Thymus (tissue), 11 donors: ENCODE data around the gene ELN. TPM values are rescaled to one million over a fixed set of nuclear protein-coding genes. Genes with fewer than 3 reads are reported as not detected.

Experiments used
- DNase-seq, 9 donors: peaks; one replicate each; pipeline ENCODE4 v3.0.0-alpha.2; 2013; ENCODE audit warnings: low spot score in 9 of 9, low read depth in 6 of 9, missing footprints in 1 of 9
- H3K27ac ChIP-seq, 2 donors: one replicate each; pipeline ENCODE4 v1.5.1; 2013; ENCODE audit warnings: control low read depth in 1 of 2, low read depth in 1 of 2, low read length in 1 of 2, mild to moderate bottlenecking in 1 of 2, moderate library complexity in 1 of 2
- H3K27me3 ChIP-seq, 2 donors: one replicate each; pipeline ENCODE4 v1.5.1; 2013; ENCODE audit warnings: low read length in 1 of 2; ENCODE audit not compliant: control insufficient read depth in 2 of 2, insufficient read depth in 1 of 2
- H3K36me3 ChIP-seq, 2 donors: one replicate each; pipeline ENCODE4 v1.5.1; 2013; ENCODE audit warnings: low read length in 1 of 2, mild to moderate bottlenecking in 1 of 2, moderate library complexity in 1 of 2; ENCODE audit not compliant: control insufficient read depth in 2 of 2, insufficient read depth in 2 of 2
- H3K4me1 ChIP-seq, 2 donors: one replicate each; pipeline ENCODE4 v1.5.1; 2013; ENCODE audit warnings: low read length in 2 of 2; ENCODE audit not compliant: control insufficient read depth in 2 of 2, insufficient read depth in 2 of 2
- H3K4me3 ChIP-seq, 2 donors: one replicate each; pipeline ENCODE4 v1.5.1; 2013; ENCODE audit warnings: low read length in 2 of 2, control low read depth in 1 of 2, mild to moderate bottlenecking in 1 of 2
- H3K9me3 ChIP-seq, 2 donors: one replicate each; pipeline ENCODE4 v1.5.1; 2013; ENCODE audit warnings: low read length in 1 of 2, mild to moderate bottlenecking in 1 of 2; ENCODE audit not compliant: control insufficient read depth in 2 of 2, insufficient read depth in 1 of 2
- WGBS: extraction: QIAGEN DNeasy Blood & Tissue Kit; methylation state at CpG from one replicate; pipeline ENCODE4 v1.1.7; 2013; 5-methylcytosine and 5-hydroxymethylcytosine counted together
- polyA plus RNA-seq: library from polyadenylated mRNA; stranded (reverse); fragments of 200-250 nt; gene quantifications from one replicate; pipeline ENCODE4 v1.2.3, GENCODE V29; 2013
- total RNA-seq: library from RNA; stranded (reverse); fragments of 120-200 nt; gene quantifications from one replicate; pipeline ENCODE4 v1.2.4, GENCODE V29; 2013
- donor health status: healthy.

The ELN gene
- total and polyA plus RNA-seq, 2 donors, result 5.2 to 29.8 TPM

- no peak for DNase-seq
- no peak overlapping the region for H3K4me3 ChIP-seq
- H3K27me3 ChIP-seq, result peaks cover 0 to 6% of the 10 kb centered on the region in 2 donors
- no peaks in the 10 kb centered on the region for H3K9me3 ChIP-seq
- WGBS, result 91% methylated on average over 21 of the region's 21 CpGs
- H3K27ac ChIP-seq, result no peak overlapping the region
- no peaks in the 10 kb centered on the region for H3K36me3 ChIP-seq
- peaks cover 0 to 2% of the 10 kb centered on the region in 2 donors for H3K4me1 ChIP-seq
Measured at GRCh38 chr7:74059681-74060588, 32.0 kb downstream of the ELN start.

- Histone ChIP-seq H3K9me3 (no peaks in the 10 kb centered on the region), H3K36me3 (no peaks in the 10 kb centered on the region), H3K27ac (no peak overlapping the region), H3K4me1 (peaks cover 0 to 2% of the 10 kb centered on the region in 2 donors), H3K4me3 (no peak overlapping the region), H3K27me3 (peaks cover 0 to 6% of the 10 kb centered on the region in 2 donors)
- peak in 3 of 9 donors; percentile 2 to 45 (median 24) for DNase-seq
- 91% methylated on average over 20 of the region's 20 CpGs for WGBS
Measured at GRCh38 chr7:74061840-74062539, 34.0 kb downstream of the ELN start.

DNA sequence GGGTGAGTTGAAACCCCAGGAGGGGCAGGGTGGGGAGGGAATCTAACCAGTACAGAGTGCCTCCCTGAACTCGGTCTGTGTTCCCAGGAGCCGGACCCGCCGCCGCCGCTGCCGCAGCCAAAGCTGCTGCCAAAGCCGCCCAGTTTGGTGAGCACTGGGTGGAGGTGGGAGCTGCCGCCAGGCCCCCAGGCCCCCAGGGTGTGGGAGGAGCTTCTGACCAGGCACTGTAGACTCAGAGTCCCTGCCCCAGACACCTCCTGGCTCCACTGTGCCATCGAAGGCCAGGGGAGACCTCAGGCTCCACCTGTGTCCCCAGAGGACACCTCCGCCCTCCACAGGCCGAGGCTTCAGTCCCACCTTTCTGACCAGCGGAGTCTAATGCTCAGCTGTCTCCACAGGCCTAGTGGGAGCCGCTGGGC is 35.3 kb downstream of the ELN start:
- no peak overlapping the region for H3K4me3 ChIP-seq
- H3K4me1 ChIP-seq, result peaks cover 0 to 2% of the 10 kb centered on the region in 2 donors
- H3K9me3 ChIP-seq, result no peaks in the 10 kb centered on the region
- no peak for DNase-seq
- 98% methylated on average over 14 of the region's 14 CpGs for WGBS
- H3K27ac ChIP-seq, result no peak overlapping the region
- no peaks in the 10 kb centered on the region for H3K36me3 ChIP-seq
- no peaks in the 10 kb centered on the region for H3K27me3 ChIP-seq

GRCh38 chr7:74063646-74064045 is 35.7 kb downstream of the ELN start:
- Histone ChIP-seq H3K27ac (no peak overlapping the region), H3K4me3 (no peak overlapping the region), H3K9me3 (no peaks in the 10 kb centered on the region), H3K4me1 (peaks cover 0 to 2% of the 10 kb centered on the region in 2 donors), H3K36me3 (no peaks in the 10 kb centered on the region), H3K27me3 (no peaks in the 10 kb centered on the region)
- DNase-seq, result no peak
- 96% methylated on average over 12 of the region's 12 CpGs for WGBS

- peaks cover 0 to 2% of the 10 kb centered on the region in 2 donors for H3K4me1 ChIP-seq
- no peak overlapping the region for H3K27ac ChIP-seq
Measured at GRCh38 chr7:74064696-74065095, 36.7 kb downstream of the ELN start.

DNA sequence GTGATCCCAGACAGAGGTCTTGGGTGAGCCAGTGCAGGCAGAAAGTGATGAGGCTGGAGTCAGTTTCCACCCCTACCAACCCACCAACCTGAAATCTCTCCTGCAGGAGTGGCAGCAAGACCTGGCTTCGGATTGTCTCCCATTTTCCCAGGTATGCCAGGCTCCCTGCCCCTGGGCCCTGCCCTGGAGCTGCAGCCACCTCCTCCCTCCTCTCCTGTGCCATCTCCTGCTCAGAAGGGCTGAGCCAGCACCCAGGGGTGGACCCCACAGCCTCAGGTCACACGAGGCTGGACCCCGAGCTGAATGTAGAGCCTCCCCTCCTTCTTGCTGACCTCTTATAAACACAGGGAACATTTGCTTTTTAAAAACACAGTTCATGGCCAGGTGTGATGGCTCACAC is 38.7 kb downstream of the ELN start:
- Histone ChIP-seq H3K36me3 (no peaks in the 10 kb centered on the region), H3K4me3 (no peak overlapping the region), H3K9me3 (no peaks in the 10 kb centered on the region), H3K27me3 (no peaks in the 10 kb centered on the region), H3K27ac (no peak overlapping the region), H3K4me1 (no peaks in the 10 kb centered on the region)
- WGBS, result 95% methylated on average over 3 of the region's 3 CpGs
- no peak for DNase-seq

More at GRCh38 chr7:74064696-74065095, 36.7 kb downstream of the ELN start:
- no peak for DNase-seq
- no peak overlapping the region for H3K4me3 ChIP-seq
- H3K9me3 ChIP-seq, result no peaks in the 10 kb centered on the region
- H3K36me3 ChIP-seq, result no peaks in the 10 kb centered on the region
- H3K27me3 ChIP-seq, result no peaks in the 10 kb centered on the region
- WGBS, result 96% methylated on average over 4 of the region's 4 CpGs

- DNase-seq, result no peak
- H3K27me3 ChIP-seq, result no peaks in the 10 kb centered on the region
- H3K4me3 ChIP-seq, result no peak overlapping the region
- no peaks in the 10 kb centered on the region for H3K4me1 ChIP-seq
- H3K9me3 ChIP-seq, result no peaks in the 10 kb centered on the region
- H3K36me3 ChIP-seq, result no peaks in the 10 kb centered on the region
- 95% methylated on average over 20 of the region's 20 CpGs for WGBS
- no peak overlapping the region for H3K27ac ChIP-seq
Measured at GRCh38 chr7:74068378-74069085, 40.6 kb downstream of the ELN start.

DNA sequence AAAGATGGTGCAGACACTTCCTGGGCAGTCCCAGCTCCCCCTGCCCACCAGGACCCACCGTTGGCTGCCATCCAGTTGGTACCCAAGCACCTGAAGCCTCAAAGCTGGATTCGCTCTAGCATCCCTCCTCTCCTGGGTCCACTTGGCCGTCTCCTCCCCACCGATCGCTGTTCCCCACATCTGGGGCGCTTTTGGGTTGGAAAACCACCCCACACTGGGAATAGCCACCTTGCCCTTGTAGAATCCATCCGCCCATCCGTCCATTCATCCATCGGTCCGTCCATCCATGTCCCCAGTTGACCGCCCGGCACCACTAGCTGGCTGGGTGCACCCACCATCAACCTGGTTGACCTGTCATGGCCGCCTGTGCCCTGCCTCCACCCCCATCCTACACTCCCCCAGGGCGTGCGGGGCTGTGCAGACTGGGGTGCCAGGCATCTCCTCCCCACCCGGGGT is 41.1 kb downstream of the ELN start:
- no peaks in the 10 kb centered on the region for H3K4me1 ChIP-seq
- no peaks in the 10 kb centered on the region for H3K36me3 ChIP-seq
- H3K4me3 ChIP-seq, result no peak overlapping the region
- no peak overlapping the region for H3K27ac ChIP-seq
- no peaks in the 10 kb centered on the region for H3K9me3 ChIP-seq
- 92% methylated on average over 16 of the region's 16 CpGs for WGBS
- no peaks in the 10 kb centered on the region for H3K27me3 ChIP-seq
- no peak for DNase-seq
